IPS-20b (cell line): ENCODE results near the gene GAS7.

Experiments
- H3K27ac ChIP-seq: one replicate; pipeline ENCODE4 v1.5.1; 2013; ENCODE audit warnings: low read length
- H3K27me3 ChIP-seq: 2 replicates; pipeline ENCODE4 v1.6.1; 2013; ENCODE audit warnings: mild to moderate bottlenecking, low read length, inconsistent platforms; ENCODE audit not compliant: insufficient read depth
- H3K36me3 ChIP-seq: 2 replicates; pipeline ENCODE4 v1.6.1; 2013; ENCODE audit warnings: low read depth, mild to moderate bottlenecking, inconsistent platforms, low read length, moderate library complexity; ENCODE audit not compliant: insufficient read depth
- H3K4me1 ChIP-seq: 2 replicates; pipeline ENCODE4 v1.6.1; 2013; ENCODE audit warnings: mild to moderate bottlenecking, control low read depth, inconsistent platforms, low read length, moderate library complexity; ENCODE audit not compliant: insufficient read depth
- H3K4me3 ChIP-seq: 2 replicates; pipeline ENCODE4 v1.5.1; 2013; ENCODE audit warnings: mild to moderate bottlenecking, low read length, inconsistent platforms
- H3K9ac ChIP-seq: 2 replicates; pipeline ENCODE4 v1.6.1; 2013; ENCODE audit warnings: low read depth, mild to moderate bottlenecking, inconsistent platforms, low read length, moderate library complexity
- H3K9me3 ChIP-seq: 2 replicates; pipeline ENCODE4 v1.6.1; 2013; ENCODE audit warnings: mild to moderate bottlenecking, low read depth, low read length, inconsistent platforms; ENCODE audit not compliant: insufficient read depth

Gene GAS7

DNA sequence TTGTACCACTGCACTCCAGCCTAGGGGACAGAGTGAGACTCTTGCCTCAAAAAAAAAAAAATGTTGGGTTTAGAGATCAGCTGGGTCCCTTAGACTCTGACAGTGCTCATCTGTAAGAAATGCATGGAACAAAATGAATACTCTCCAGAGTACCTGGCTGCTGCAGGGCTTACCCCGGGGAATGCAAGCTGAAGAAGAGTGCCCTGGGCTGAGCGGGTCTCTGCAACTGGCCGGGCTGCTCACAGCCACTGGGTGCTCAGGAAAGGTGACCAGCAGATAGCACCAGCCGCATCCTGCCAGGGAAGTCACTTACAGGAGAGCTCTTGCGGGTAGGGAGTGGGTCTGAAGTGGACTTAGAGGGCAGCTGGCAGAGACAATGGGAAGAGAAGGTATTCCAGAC lies 82.1 kb downstream of the GAS7 start:
- H3K27ac ChIP-seq: no peak overlapping the region
- H3K27me3 ChIP-seq: no peaks in the 10 kb centered on the region
- no peaks in the 10 kb centered on the region for H3K9me3 ChIP-seq
- no peaks in the 10 kb centered on the region for H3K36me3 ChIP-seq
- no peak overlapping the region for H3K9ac ChIP-seq
- H3K4me1 ChIP-seq: peaks cover 17% of the 10 kb centered on the region
- H3K4me3 ChIP-seq: no peak overlapping the region

DNA sequence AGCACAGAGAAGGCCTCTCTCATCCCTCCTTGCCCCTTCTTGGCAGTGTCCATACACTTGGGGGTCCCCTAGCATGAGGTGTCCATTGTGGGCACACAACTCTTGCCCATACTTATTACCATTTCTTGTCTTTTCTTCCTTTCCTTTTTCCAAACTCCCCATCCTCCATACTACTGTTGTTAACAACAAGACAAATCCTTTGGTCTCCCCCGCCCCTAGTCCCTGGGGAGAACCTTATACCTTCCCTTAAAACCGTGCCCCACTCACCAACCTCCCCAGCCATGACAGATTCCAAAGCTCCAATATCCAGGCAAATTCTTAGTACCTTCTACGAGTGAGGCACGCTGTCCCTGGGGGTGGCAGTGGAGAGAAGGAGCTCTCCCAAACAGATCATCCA lies 82.9 kb downstream of the GAS7 start:
- H3K4me3 ChIP-seq: no peak overlapping the region
- no peaks in the 10 kb centered on the region for H3K36me3 ChIP-seq
- no peaks in the 10 kb centered on the region for H3K9me3 ChIP-seq
- H3K4me1 ChIP-seq: peaks cover 17% of the 10 kb centered on the region
- H3K27me3 ChIP-seq: no peaks in the 10 kb centered on the region
- H3K27ac ChIP-seq: no peak overlapping the region
- H3K9ac ChIP-seq: no peak overlapping the region

DNA sequence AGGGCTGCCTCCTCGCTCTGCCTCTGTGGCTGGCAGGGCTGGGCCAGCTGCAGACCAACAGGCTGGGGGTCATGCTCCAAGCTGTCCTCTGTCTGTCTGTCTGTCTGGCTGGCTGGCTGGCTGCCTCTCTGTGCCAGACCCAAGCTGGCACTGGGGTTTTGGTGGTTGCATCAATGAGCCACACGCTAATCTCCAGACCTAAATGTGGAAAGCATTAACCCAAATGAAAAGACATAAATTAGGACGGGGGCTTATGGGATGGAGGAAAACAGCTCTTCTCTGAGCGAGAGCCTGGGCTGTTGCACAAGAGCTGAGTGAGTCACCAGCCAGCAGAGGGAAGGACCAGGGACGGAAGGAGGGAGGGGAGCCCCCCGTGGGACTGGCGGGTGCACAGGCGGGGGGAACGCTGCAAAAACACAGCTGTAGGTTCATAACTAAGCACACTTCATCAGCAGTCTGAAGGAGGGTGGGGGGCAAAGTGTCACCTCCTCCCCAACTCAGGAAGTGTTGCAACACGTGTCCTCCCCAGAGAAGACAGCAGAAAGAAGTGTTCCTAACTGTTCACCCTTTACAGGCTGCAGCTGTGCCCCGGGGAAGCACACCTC lies 83.4 kb downstream of the GAS7 start:
- no peaks in the 10 kb centered on the region for H3K27me3 ChIP-seq
- H3K36me3 ChIP-seq: no peaks in the 10 kb centered on the region
- no peak overlapping the region for H3K9ac ChIP-seq
- H3K9me3 ChIP-seq: no peaks in the 10 kb centered on the region
- no peak overlapping the region for H3K27ac ChIP-seq
- peaks cover 17% of the 10 kb centered on the region for H3K4me1 ChIP-seq
- no peak overlapping the region for H3K4me3 ChIP-seq

DNA sequence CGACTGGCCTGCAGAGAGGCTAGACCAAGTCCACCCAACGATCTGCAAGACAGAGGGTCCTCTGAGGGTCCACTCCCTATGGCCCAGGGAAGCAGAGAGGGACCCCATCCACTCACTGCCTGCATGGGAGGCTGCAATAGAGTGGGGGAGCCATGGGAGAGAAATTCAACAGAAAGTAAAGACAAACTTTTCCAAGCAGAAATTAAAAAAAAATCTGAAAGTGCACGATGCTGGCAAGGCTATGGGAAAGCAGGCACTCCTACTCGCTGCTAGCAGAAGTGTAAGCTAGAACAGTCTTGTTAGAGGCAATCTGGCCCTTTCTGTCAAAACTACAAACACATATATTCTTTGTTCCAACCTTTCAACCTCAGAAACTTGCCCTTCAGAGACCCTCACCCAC lies 85.4 kb downstream of the GAS7 start:
- Histone ChIP-seq H3K4me1 (peaks cover 6% of the 10 kb centered on the region; the same call in 1 of the 2 replicates), H3K36me3 (no peaks in the 10 kb centered on the region), H3K9ac (no peak overlapping the region), H3K4me3 (no peak overlapping the region), H3K27ac (no peak overlapping the region), H3K27me3 (no peaks in the 10 kb centered on the region), H3K9me3 (no peaks in the 10 kb centered on the region)

DNA sequence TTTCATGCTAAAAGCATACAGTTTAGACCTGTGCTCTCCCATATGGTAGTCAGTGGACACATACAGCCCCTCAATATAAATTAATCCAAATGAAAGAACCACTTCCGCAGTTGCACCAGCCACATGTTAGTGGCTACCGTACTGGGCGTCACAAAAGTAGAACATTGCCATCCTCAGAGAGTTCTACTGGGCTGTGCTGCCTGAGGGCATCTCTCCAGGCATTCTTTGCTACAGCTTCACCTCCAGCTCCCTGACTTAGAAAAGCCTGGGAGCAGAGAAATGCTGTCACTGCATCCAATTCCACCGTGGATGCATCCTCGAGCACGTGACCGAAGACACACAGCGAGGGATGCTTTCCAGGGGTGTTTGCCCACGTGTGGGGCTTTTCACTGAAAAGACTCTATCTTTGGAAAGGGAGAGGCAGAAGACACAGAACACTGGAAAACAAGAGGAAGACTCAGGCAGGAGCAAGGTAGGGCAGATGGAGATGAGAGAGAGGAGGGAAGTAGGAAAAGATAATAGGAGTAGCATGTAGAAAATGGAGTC lies 86.4 kb downstream of the GAS7 start:
- H3K27me3 ChIP-seq: no peaks in the 10 kb centered on the region
- no peak overlapping the region for H3K4me3 ChIP-seq
- no peaks in the 10 kb centered on the region for H3K9me3 ChIP-seq
- no peak overlapping the region for H3K9ac ChIP-seq
- no peak overlapping the region for H3K27ac ChIP-seq
- no peaks in the 10 kb centered on the region for H3K4me1 ChIP-seq
- no peaks in the 10 kb centered on the region for H3K36me3 ChIP-seq

DNA sequence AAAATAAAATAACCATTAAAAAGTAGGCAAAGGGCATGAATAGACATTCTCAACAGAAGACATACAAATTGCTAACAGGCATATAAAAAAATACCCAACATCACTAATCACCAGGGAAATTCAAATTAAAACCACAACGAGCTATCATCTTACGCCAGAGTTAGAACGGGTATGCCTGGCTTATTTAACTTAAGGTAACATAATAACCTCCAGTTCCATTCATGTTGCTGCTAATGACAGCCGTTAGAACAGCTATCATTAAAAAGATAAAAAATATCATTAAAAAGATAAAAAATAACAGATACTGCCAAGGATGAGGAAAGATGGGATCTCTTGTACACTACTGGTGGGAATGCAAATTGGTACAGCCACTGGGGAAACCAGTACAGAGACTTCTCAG lies 89.3 kb downstream of the GAS7 start:
- H3K4me3 ChIP-seq: no peak overlapping the region
- H3K27me3 ChIP-seq: no peaks in the 10 kb centered on the region
- no peak overlapping the region for H3K27ac ChIP-seq
- H3K4me1 ChIP-seq: no peaks in the 10 kb centered on the region
- H3K9ac ChIP-seq: no peak overlapping the region
- no peaks in the 10 kb centered on the region for H3K36me3 ChIP-seq
- H3K9me3 ChIP-seq: no peaks in the 10 kb centered on the region

DNA sequence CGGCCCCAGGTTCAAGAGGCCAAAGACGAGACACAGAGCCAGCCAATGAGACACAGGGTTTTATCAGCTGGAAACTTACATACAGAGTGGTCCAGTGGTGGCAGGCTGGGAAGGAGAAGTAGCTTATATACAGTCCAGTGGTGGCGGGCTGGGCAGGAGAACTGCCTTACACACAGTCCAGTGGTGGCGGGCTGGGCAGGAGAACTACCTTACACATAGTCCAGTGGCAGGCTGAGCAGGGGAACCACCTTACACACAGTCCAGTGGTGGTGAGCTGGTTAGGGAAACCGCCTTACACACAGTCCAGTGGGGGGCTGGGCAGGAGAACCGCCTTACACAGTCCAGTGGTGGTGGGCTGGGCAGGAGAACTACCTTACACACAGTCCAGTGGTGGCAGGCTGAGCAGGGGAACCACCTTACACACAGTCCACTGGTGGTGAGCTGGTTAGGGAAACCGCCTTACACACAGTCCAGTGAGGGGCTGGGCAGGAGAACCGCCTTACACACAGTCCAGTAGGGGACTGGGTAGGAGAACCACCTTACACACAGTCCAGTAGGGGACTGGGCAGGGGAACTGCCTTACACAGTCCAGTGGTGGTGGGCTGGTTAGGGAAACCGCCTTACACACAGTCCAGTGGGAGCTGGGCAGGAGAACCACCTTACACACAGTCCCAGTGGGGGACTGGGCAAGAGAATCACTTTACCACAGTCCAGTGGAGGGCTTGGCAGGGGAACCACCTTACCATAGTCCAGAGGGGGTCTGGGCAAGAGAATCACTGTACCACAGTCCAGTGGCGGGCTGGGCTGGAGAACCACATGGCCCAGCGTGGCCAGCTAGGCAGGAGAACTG lies 90.9 kb downstream of the GAS7 start:
- Histone ChIP-seq H3K27ac (no peak overlapping the region), H3K36me3 (no peaks in the 10 kb centered on the region), H3K4me1 (no peaks in the 10 kb centered on the region), H3K9ac (no peak overlapping the region), H3K9me3 (no peaks in the 10 kb centered on the region), H3K4me3 (no peak overlapping the region), H3K27me3 (no peaks in the 10 kb centered on the region)

DNA sequence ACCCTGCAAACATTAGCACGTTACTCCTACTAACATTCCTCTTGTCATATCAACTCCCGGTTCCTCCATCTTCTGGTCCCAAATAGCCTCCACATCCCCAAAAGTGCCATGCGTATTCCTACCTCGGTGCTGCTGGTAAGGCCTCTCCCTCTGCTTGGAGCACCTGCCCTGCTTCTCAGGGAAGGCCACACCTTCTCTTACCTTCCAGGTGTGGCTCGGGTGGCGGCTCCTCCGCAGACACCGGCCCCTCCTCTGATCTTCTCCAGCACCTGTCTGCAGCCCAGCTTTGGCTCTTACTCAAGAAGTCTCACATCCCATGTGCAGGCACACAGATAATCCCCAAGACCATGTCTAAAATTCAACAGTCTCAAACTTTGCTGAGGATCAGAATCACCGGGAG lies 92.3 kb downstream of the GAS7 start:
- Histone ChIP-seq H3K27me3 (no peaks in the 10 kb centered on the region), H3K4me1 (no peaks in the 10 kb centered on the region), H3K27ac (no peak overlapping the region), H3K9ac (no peak overlapping the region), H3K36me3 (no peaks in the 10 kb centered on the region), H3K4me3 (no peak overlapping the region), H3K9me3 (no peaks in the 10 kb centered on the region)

DNA sequence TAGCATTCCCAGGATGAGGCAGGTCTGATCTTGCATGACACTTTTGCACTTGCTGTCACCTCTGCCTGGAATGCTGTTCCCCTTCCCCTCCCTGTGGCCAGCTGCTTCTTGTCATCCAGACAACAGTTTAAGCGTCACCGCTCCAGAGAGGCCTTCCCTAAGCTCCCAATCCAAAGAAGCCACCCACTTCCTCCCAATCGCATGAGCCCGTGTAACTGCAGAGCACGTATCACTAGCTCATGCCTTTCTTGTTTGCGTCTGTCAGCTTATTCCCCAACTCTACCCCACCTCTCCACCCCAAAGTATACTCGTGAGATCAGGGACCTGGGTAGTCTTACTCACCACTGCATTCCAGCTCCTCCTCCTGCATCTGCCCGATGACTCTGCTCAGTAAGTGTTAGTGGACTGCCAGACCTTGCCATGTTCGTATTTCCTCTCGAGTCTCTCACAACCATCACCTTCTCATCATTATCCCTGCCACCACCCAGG lies 92.8 kb downstream of the GAS7 start:
- no peak overlapping the region for H3K4me3 ChIP-seq
- H3K9me3 ChIP-seq: no peaks in the 10 kb centered on the region
- no peak overlapping the region for H3K27ac ChIP-seq
- H3K36me3 ChIP-seq: no peaks in the 10 kb centered on the region
- no peaks in the 10 kb centered on the region for H3K27me3 ChIP-seq
- H3K9ac ChIP-seq: no peak overlapping the region
- no peaks in the 10 kb centered on the region for H3K4me1 ChIP-seq

DNA sequence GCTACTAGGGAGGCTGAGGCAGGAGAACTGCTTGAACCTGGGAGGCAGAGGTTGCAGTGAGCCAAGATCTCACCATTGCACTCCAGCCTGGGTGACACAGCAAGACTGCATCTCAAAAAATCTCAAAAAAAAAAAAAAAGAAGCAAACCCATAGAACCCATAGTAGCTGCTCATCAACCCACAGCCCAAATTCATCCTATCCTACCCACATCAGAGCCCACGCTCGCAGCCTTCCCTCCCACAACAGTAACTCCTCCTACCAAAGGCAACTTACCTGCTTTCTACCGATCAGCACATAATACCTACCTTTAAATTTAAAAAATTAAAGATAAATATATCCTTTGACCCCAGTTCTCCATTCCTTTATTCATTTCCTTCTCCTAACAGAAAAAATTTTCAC lies 94.7 kb downstream of the GAS7 start:
- no peaks in the 10 kb centered on the region for H3K4me1 ChIP-seq
- no peak overlapping the region for H3K27ac ChIP-seq
- H3K9ac ChIP-seq: no peak overlapping the region
- H3K27me3 ChIP-seq: no peaks in the 10 kb centered on the region
- H3K4me3 ChIP-seq: no peak overlapping the region
- H3K36me3 ChIP-seq: no peaks in the 10 kb centered on the region
- H3K9me3 ChIP-seq: no peaks in the 10 kb centered on the region

DNA sequence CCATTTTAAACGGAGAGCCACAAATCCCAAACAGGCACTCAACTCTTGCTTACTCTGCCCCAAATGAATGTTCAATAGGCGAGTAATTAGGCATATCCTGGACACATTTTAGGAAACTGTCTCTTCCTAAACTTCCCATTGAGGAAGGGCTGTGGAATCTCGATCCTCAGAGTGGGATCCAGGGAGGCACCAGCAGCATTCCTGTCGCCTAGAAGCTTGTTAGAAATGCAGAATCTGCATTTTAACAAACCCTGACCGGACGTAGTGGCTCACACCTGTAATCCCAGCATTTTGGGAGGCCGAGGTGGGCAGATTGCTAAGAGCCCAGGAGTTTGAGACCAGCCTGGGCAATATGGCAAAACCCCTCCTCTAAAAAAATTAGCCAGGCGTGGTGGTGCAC lies 95.6 kb downstream of the GAS7 start:
- no peaks in the 10 kb centered on the region for H3K9me3 ChIP-seq
- no peak overlapping the region for H3K4me3 ChIP-seq
- no peak overlapping the region for H3K9ac ChIP-seq
- no peaks in the 10 kb centered on the region for H3K4me1 ChIP-seq
- no peak overlapping the region for H3K27ac ChIP-seq
- no peaks in the 10 kb centered on the region for H3K36me3 ChIP-seq
- no peaks in the 10 kb centered on the region for H3K27me3 ChIP-seq

DNA sequence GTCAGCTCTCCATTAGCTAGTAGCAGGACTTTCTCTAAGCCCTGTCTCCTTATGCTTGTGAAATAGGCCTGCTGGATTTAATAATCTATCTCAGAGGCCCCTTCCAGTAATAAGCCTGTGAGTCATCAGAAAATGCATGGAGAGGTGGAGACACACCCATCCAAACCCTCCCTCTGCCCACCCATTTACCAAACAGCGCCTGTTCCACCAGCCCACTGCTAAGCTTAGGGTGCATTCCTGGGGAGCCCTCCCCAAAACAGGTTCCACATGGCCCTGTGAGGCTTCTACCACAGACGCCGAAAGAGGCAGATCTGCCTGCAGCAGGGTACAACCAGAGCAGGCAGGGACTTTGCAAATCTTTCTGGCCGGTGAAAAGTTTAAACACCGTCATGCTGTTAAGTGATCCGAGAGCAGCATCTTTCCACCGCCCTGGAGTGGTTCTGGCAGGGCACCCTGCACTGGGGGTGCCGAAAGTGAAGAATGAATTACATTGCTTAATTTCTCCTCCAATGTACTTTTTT lies 99.3 kb downstream of the GAS7 start:
- Histone ChIP-seq H3K4me3 (no peak overlapping the region), H3K27me3 (no peaks in the 10 kb centered on the region), H3K9ac (no peak overlapping the region), H3K36me3 (no peaks in the 10 kb centered on the region), H3K4me1 (no peaks in the 10 kb centered on the region), H3K9me3 (no peaks in the 10 kb centered on the region), H3K27ac (no peak overlapping the region)
